Tibial artery (tissue), 4 donors: Measurements from ENCODE around the gene SPPL2A.

Experiments used
- DNase-seq, 2 donors: peaks; one replicate each; pipeline ENCODE4 v3.0.0-alpha.2; 2019
- H3K27ac ChIP-seq, 2 donors: fragments of 200-600 bp; sonication (generic) in 1 of 2; 1 replicate in 1 of 2; 2 replicates in 1 of 2; pipeline ENCODE4 v1.5.1; 2018 to 2019; ENCODE audit warnings: mild to moderate bottlenecking in 1 of 2
- H3K27me3 ChIP-seq, 2 donors: fragments of 200-600 bp; sonication (generic) in 1 of 2; one replicate each; pipeline versions ENCODE4 v1.5.1 to v1.6.0; 2016 to 2019
- H3K36me3 ChIP-seq, 3 donors: fragments of 200-600 bp; sonication (generic) in 2 of 3; one replicate each; pipeline ENCODE4 v1.5.1; 2016 to 2019; ENCODE audit warnings: mild to moderate bottlenecking in 2 of 3
- H3K4me1 ChIP-seq, 4 donors: fragments of 200-600 bp; sonication (generic) in 2 of 4; 1 replicate in 3 of 4; 2 replicates in 1 of 4; pipeline ENCODE4 v1.5.1; 2016 to 2019
- H3K4me3 ChIP-seq, 2 donors: fragments of 200-600 bp; sonication (generic) in 1 of 2; 1 replicate in 1 of 2; 2 replicates in 1 of 2; pipeline ENCODE4 v1.5.1; 2018 to 2019; ENCODE audit warnings: mild to moderate bottlenecking in 2 of 2
- H3K9me3 ChIP-seq, 3 donors: fragments of 200-600 bp; sonication (generic) in 1 of 3; one replicate each; pipeline ENCODE4 v1.5.1; 2016 to 2019
- CTCF ChIP-seq, 2 experiments: fragments of 200-600 bp in 1 of 2; fragments of 450-650 bp in 1 of 2; IDR thresholded peaks; one replicate each; pipeline ENCODE4 v1.5.1; 2017 to 2019; ENCODE audit warnings: antibody characterized with exemption in 2 of 2, mild to moderate bottlenecking in 1 of 2, moderate library complexity in 1 of 2
- intact Hi-C: fragments of 100-400 bp; cut with DNase I; formaldehyde crosslinking; loops from one replicate; pipeline ENCODE4 v1.15.0; 2023; ENCODE audit warnings: low total_unique reads

The SPPL2A gene

DNA sequence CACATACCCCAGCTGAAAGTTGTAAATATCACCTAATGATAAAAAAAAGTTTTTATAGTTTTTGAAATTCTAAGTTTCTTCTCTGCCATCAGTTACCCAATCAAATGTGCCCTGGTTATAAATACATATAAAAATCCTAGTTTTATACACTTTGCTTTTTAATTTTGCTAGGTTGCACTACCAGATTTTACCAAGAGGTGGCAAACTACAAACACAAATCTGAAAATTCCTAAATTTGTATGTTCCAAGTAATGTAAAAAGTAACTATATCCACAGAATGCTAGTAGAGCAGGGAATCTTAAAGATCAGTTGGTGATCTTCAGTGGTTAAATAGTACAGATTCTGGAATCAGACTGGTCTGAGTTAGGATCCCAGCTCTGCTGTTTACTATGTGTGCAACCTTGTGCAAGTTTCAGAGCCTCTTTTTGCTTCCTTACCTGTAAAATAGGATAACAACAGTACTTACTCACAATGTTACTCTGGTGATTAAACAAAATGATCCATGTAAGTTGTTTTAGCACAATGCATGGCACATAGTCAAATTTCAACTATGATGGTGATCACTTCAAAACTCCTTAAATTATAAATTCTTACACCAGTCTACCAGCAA is 89.9 kb downstream of the SPPL2A start:
- Histone ChIP-seq H3K4me1 (peaks cover 0 to 6% (median 2%) of the 10 kb centered on the region in 4 donors), H3K36me3 (no peaks in the 10 kb centered on the region), H3K9me3 (no peaks in the 10 kb centered on the region), H3K27me3 (no peaks in the 10 kb centered on the region), H3K27ac (no peak overlapping the region), H3K4me3 (no peak overlapping the region)
- intact Hi-C loops, result loop anchor here (2.0 to 10.0 kb wide), 2 partner anchors 201 to 229 kb away; partner anchors contain the start of gene AP4E1
- no peak for DNase-seq
- peak; percentile 71 to 75 for TF ChIP-seq CTCF (IDR thresholded peaks at IDR 0.05)

- no peak for DNase-seq
- intact Hi-C loops, result loop anchor here (10.0 kb wide), 1 partner anchor 235 kb away; the partner anchor contains the start of gene AP4E1
- H3K27me3 ChIP-seq, result no peaks in the 10 kb centered on the region
- no peak overlapping the region for H3K4me3 ChIP-seq
- no peaks in the 10 kb centered on the region for H3K36me3 ChIP-seq
- no peak for TF ChIP-seq CTCF (IDR thresholded peaks at IDR 0.05)
- H3K27ac ChIP-seq, result no peak overlapping the region
- H3K4me1 ChIP-seq, result no peaks in the 10 kb centered on the region
- no peaks in the 10 kb centered on the region for H3K9me3 ChIP-seq
These were observed 95.4 kb downstream of the SPPL2A start for GRCh38 chr15:50670115-50670514.

DNA sequence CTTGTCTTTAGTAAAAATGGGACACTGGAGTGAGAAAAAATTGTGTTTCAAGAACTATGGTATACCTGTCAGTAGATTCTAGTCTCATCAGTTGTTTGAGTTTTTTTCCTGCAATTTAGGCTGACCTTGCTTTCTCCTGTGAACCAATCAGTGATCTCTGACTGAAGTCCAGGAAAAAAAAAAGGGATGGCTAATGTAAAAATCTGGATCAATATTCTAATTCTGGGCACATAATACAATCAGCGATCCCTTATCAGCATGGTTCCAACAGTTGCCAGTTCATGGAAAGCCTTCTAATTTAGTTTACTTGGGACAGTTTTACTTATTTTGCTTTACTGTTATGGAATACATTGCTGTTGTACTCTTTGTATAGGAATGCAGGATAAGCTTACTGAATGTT is 95.9 kb downstream of the SPPL2A start:
- Histone ChIP-seq H3K4me3 (no peak overlapping the region), H3K27ac (no peak overlapping the region), H3K9me3 (no peaks in the 10 kb centered on the region), H3K36me3 (peaks cover 0 to 4% (median 0%) of the 10 kb centered on the region in 3 donors), H3K27me3 (no peaks in the 10 kb centered on the region), H3K4me1 (no peaks in the 10 kb centered on the region)
- no peak for TF ChIP-seq CTCF (IDR thresholded peaks at IDR 0.05)
- no peak for DNase-seq
- intact Hi-C loops, result loop anchor here (10.0 kb wide), 1 partner anchor 235 kb away; the partner anchor contains the start of gene AP4E1

DNA sequence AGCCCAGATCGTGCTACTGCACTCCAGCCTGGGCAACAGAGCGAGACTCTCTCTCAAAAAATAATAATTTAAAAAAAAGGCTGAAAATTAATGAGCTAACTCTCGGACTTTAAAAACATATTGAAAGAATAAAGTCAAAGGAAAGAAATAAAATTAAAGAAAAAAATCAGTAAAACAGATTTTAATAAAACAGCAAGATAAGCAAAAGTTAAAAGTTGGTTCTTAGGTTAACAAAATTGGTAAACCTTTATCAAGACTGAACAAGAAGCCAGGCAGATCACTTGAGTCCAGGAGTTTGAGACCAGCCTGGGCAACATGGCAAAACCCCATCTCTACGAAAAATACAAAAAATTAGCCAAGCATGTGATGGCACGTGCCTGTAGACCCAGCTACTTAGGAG is 99.6 kb downstream of the SPPL2A start:
- H3K27me3 ChIP-seq, result no peaks in the 10 kb centered on the region
- no peak overlapping the region for H3K27ac ChIP-seq
- H3K9me3 ChIP-seq, result no peaks in the 10 kb centered on the region
- H3K4me3 ChIP-seq, result no peak overlapping the region
- no peaks in the 10 kb centered on the region for H3K4me1 ChIP-seq
- TF ChIP-seq CTCF (IDR thresholded peaks at IDR 0.05), result no peak
- H3K36me3 ChIP-seq, result peaks cover 9 to 15% (median 10%) of the 10 kb centered on the region in 3 donors
- DNase-seq, result no peak
- intact Hi-C loops, result no loop called here

GRCh38 chr15:50655555-50655954 is 110.0 kb downstream of the SPPL2A start:
- no peaks in the 10 kb centered on the region for H3K27me3 ChIP-seq
- intact Hi-C loops, result no loop called here
- TF ChIP-seq CTCF (IDR thresholded peaks at IDR 0.05), result no peak
- no peak overlapping the region for H3K4me3 ChIP-seq
- no peak for DNase-seq
- H3K36me3 ChIP-seq, result peaks cover 37 to 88% (median 44%) of the 10 kb centered on the region in 3 donors
- no peak overlapping the region for H3K27ac ChIP-seq
- no peaks in the 10 kb centered on the region for H3K9me3 ChIP-seq
- no peaks in the 10 kb centered on the region for H3K4me1 ChIP-seq
